H1 (cell line): Measurements from ENCODE around the gene AKR7A2. TPM values are rescaled to one million over a fixed set of nuclear protein-coding genes. Genes with fewer than 3 reads are reported as not detected.

Source experiments
- CTCF ChIA-PET: fragments of 300-600 bp; sonication (Branson Sonifier 250); formaldehyde crosslinking; loops from one replicate; lab custom pipeline; 2021; ENCODE audit not compliant: partially characterized antibody; lab: Charles Lee
- POLR2A ChIA-PET: fragments of 300-600 bp; sonication (Branson Sonifier 250); formaldehyde crosslinking; loops from one replicate; lab custom pipeline; 2021; ENCODE audit warnings: inconsistent platforms; ENCODE audit not compliant: partially characterized antibody; lab: Charles Lee
- DNase-seq, 2 experiments: peaks; one replicate each; pipeline versions ENCODE4 v3.0.0 to v3.0.0-alpha.2; 2010 to 2022; ENCODE audit warnings: low spot score in 2 of 2, low read depth in 1 of 2, mixed read lengths in 1 of 2
- FAIRE-seq: peaks from 2 replicates; lab custom pipeline; 2011; peaks lifted over from hg19 to GRCh38; lab: Jason Lieb, UNC
- H2AFZ ChIP-seq: 2 replicates; pipeline ENCODE4 v1.8.1; 2012; ENCODE audit warnings: low read length, inconsistent platforms
- H2AK5ac ChIP-seq: 2 replicates; pipeline ENCODE4 v1.6.1; 2013; ENCODE audit warnings: low read depth, low read length
- H2BK120ac ChIP-seq: replicated peaks from 2 replicates; pipeline ENCODE3; 2013; ENCODE audit warnings: low read depth, low read length, inconsistent platforms
- H2BK12ac ChIP-seq: 2 replicates; pipeline ENCODE4 v1.6.1; 2013; ENCODE audit warnings: low read depth, low read length
- H2BK15ac ChIP-seq: 2 replicates; pipeline ENCODE4 v1.6.1; 2013; ENCODE audit warnings: low read length
- H2BK20ac ChIP-seq: 2 replicates; pipeline ENCODE4 v1.6.1; 2013; ENCODE audit warnings: low read length
- H2BK5ac ChIP-seq: 2 replicates; pipeline ENCODE4 v1.6.1; 2013; ENCODE audit warnings: low read depth, low read length
- H3K14ac ChIP-seq: 2 replicates; pipeline ENCODE4 v1.6.1; 2013; ENCODE audit warnings: inconsistent platforms; ENCODE audit not compliant: insufficient read length
- H3K18ac ChIP-seq: 2 replicates; pipeline ENCODE4 v1.6.1; 2013; ENCODE audit warnings: low read length; ENCODE audit errors: extremely low read depth
- H3K23ac ChIP-seq: 2 replicates; pipeline ENCODE4 v1.6.1; 2013; ENCODE audit warnings: inconsistent platforms; ENCODE audit not compliant: insufficient read length
- H3K23me2 ChIP-seq: 2 replicates; pipeline ENCODE4 v1.6.1; 2013; ENCODE audit warnings: low read depth, low read length
- H3K27ac ChIP-seq: 2 replicates; pipeline ENCODE4 v1.6.1; 2011; ENCODE audit warnings: low read depth, low read length, inconsistent platforms
- H3K27me3 ChIP-seq, 4 experiments: replicated peaks in 1 of 4; 1 replicate in 1 of 4; 2 replicates in 3 of 4; pipeline versions ENCODE4 v1.6.1 to v1.8.1; 2011 to 2013; ENCODE audit warnings: low read length in 3 of 4, mild to moderate bottlenecking in 3 of 4, inconsistent platforms in 2 of 4, mixed read lengths in 2 of 4, moderate library complexity in 1 of 4; ENCODE audit not compliant: control insufficient read depth in 3 of 4, insufficient read depth in 3 of 4; ENCODE audit errors: extremely low read depth in 1 of 4
- H3K36me3 ChIP-seq, 4 experiments: 2 replicates each; pipeline versions ENCODE4 v1.6.1 to v1.8.1; 2011 to 2013; ENCODE audit warnings: mild to moderate bottlenecking in 4 of 4, low read length in 3 of 4, moderate library complexity in 2 of 4, control low read depth in 1 of 4, inconsistent platforms in 1 of 4; ENCODE audit not compliant: insufficient read depth in 4 of 4, control insufficient read depth in 2 of 4
- H3K4ac ChIP-seq: replicated peaks from 2 replicates; pipeline ENCODE3; 2013; ENCODE audit warnings: low read length, low read depth, mixed read lengths, inconsistent platforms; ENCODE audit not compliant: insufficient read length
- H3K4me1 ChIP-seq, 4 experiments: replicated peaks in 1 of 4; 1 replicate in 1 of 4; 2 replicates in 3 of 4; pipeline versions ENCODE4 v1.6.1 to v1.8.1; 2011 to 2013; ENCODE audit warnings: low read length in 3 of 4, inconsistent platforms in 2 of 4, mixed read lengths in 1 of 4; ENCODE audit not compliant: insufficient read depth in 4 of 4, control insufficient read depth in 3 of 4
- H3K4me2 ChIP-seq, 2 experiments: 2 replicates each; pipeline versions ENCODE4 v1.6.1 to v1.8.1; 2011 to 2013; ENCODE audit warnings: low read depth in 2 of 2, low read length in 2 of 2, control low read depth in 1 of 2, inconsistent platforms in 1 of 2, mild to moderate bottlenecking in 1 of 2; ENCODE audit not compliant: insufficient read depth in 1 of 2
- H3K4me3 ChIP-seq, 4 experiments: fragments of 200-600, 300-600 bp in 1 of 4; sonication (generic), shearing (Covaris generic), sonication (Bioruptor Twin) in 1 of 4; 2 replicates each; pipeline versions ENCODE4 v1.5.1 to v1.8.1; 2011 to 2016; ENCODE audit warnings: low read length in 4 of 4, low read depth in 3 of 4, control low read depth in 2 of 4, inconsistent platforms in 2 of 4, mild to moderate bottlenecking in 2 of 4, mixed read lengths in 1 of 4, moderate library complexity in 1 of 4; ENCODE audit not compliant: insufficient read depth in 2 of 4; ENCODE audit errors: extremely low read depth in 1 of 4
- H3K56ac ChIP-seq: replicated peaks from 2 replicates; pipeline ENCODE3; 2013; ENCODE audit warnings: low read depth, mild to moderate bottlenecking, mixed read lengths, low read length, inconsistent platforms; ENCODE audit not compliant: insufficient read length
- H3K79me1 ChIP-seq: 2 replicates; pipeline ENCODE4 v1.6.1; 2013; ENCODE audit warnings: low read depth, low read length, control low read depth
- H3K79me2 ChIP-seq, 2 experiments: 2 replicates each; pipeline versions ENCODE4 v1.6.1 to v1.8.1; 2012 to 2013; ENCODE audit warnings: low read length in 2 of 2, mild to moderate bottlenecking in 2 of 2, inconsistent platforms in 1 of 2; ENCODE audit not compliant: insufficient read depth in 2 of 2, control insufficient read depth in 1 of 2
- H3K9ac ChIP-seq, 4 experiments: replicated peaks in 1 of 4; 1 replicate in 1 of 4; 2 replicates in 3 of 4; pipeline versions ENCODE4 v1.6.1 to v1.8.1; 2011 to 2013; ENCODE audit warnings: low read depth in 3 of 4, low read length in 3 of 4, control low read depth in 2 of 4, mild to moderate bottlenecking in 2 of 4, moderate library complexity in 2 of 4, inconsistent platforms in 1 of 4; ENCODE audit errors: extremely low read depth in 1 of 4
- H3K9me3 ChIP-seq, 2 experiments: 2 replicates each; pipeline versions ENCODE4 v1.6.1 to v1.8.1; 2012 to 2013; ENCODE audit warnings: mild to moderate bottlenecking in 2 of 2, moderate library complexity in 2 of 2, control low read depth in 1 of 2, inconsistent platforms in 1 of 2, low read depth in 1 of 2, low read length in 1 of 2, mixed read lengths in 1 of 2; ENCODE audit not compliant: insufficient read depth in 2 of 2
- H4K20me1 ChIP-seq, 2 experiments: replicated peaks in 1 of 2; 2 replicates each; pipeline versions ENCODE3 to v1.8.1; 2011 to 2013; ENCODE audit warnings: inconsistent platforms in 2 of 2, low read length in 2 of 2, mild to moderate bottlenecking in 1 of 2; ENCODE audit not compliant: insufficient read depth in 2 of 2, control insufficient read depth in 1 of 2
- H4K5ac ChIP-seq: 2 replicates; pipeline ENCODE4 v1.6.1; 2013; ENCODE audit warnings: low read length, low read depth, mixed read lengths, inconsistent platforms; ENCODE audit not compliant: insufficient read length
- H4K8ac ChIP-seq: 2 replicates; pipeline ENCODE4 v1.8.0; 2013; ENCODE audit warnings: mild to moderate bottlenecking, moderate library complexity, low read length, inconsistent platforms; ENCODE audit not compliant: insufficient read depth; ENCODE audit errors: extremely low read depth
- H4K91ac ChIP-seq: replicated peaks from 2 replicates; pipeline ENCODE3; 2013; ENCODE audit warnings: low read length, mixed read lengths, inconsistent platforms; ENCODE audit not compliant: insufficient read length
- BRCA1 ChIP-seq: IDR thresholded peaks from 2 replicates; pipeline ENCODE4 v1.6.1; 2012; ENCODE audit warnings: low read depth, low read length, improper control_type of control experiment
- CTBP2 ChIP-seq: IDR thresholded peaks from 2 replicates; pipeline ENCODE4 v1.7.0; 2011; ENCODE audit warnings: borderline replicate concordance, mild to moderate bottlenecking, moderate library complexity, mixed read lengths, low read length; ENCODE audit not compliant: insufficient read depth, insufficient read length
- FOSL1 ChIP-seq: IDR thresholded peaks from 2 replicates; pipeline ENCODE4 v1.6.1; 2011; ENCODE audit warnings: mild to moderate bottlenecking, low read depth, low read length, moderate library complexity; ENCODE audit not compliant: insufficient read depth
- HDAC6 ChIP-seq: IDR thresholded peaks from one replicate; pipeline ENCODE4 v1.7.1; 2012; ENCODE audit warnings: low read depth, mild to moderate bottlenecking, inconsistent platforms, low read length, moderate library complexity
- KDM1A ChIP-seq: fragments of 200-600, 300-600 bp; sonication (generic); IDR thresholded peaks from 2 replicates; pipeline ENCODE4 v1.7.1; 2016; ENCODE audit warnings: mild to moderate bottlenecking, low read length, borderline replicate concordance
- RFX5 ChIP-seq: IDR thresholded peaks from 2 replicates; pipeline ENCODE4 v1.6.1; 2011; ENCODE audit warnings: low read depth, low read length, improper control_type of control experiment, borderline replicate concordance
- SP1 ChIP-seq: IDR thresholded peaks from 2 replicates; pipeline ENCODE4 v1.6.1; 2011; ENCODE audit warnings: low read depth, low read length
- SP2 ChIP-seq: IDR thresholded peaks from 2 replicates; pipeline ENCODE4 v1.6.1; 2012; ENCODE audit warnings: mild to moderate bottlenecking, low read length, inconsistent platforms
- SP4 ChIP-seq: IDR thresholded peaks from 2 replicates; pipeline ENCODE4 v1.6.1; 2012; ENCODE audit warnings: low read length, inconsistent platforms
- SUZ12 ChIP-seq: fragments of 200-600 bp; sonication (generic); IDR thresholded peaks from 2 replicates; pipeline ENCODE4 v1.6.1; 2012; ENCODE audit warnings: mild to moderate bottlenecking, inconsistent platforms, low read length, moderate library complexity, mixed read lengths
- TAF1 ChIP-seq: IDR thresholded peaks from 2 replicates; pipeline ENCODE4 v1.6.1; 2011; ENCODE audit warnings: mild to moderate bottlenecking, low read depth, low read length
- polyA plus RNA-seq, 7 experiments: library from polyadenylated mRNA; depleted of rRNA in 3 of 7; stranded (reverse) in 5 of 7; unstranded in 2 of 7; fragments of >200 nt in 5 of 7; fragments of 200-250 nt in 2 of 7; gene quantifications; 1 replicate in 5 of 7; 2 replicates in 1 of 7; 4 replicates in 1 of 7; pipeline versions ENCODE4 v1.2.1 to v1.2.3, GENCODE V29; 2011 to 2013; ENCODE audit warnings: missing spikeins in 2 of 7, mixed read lengths in 2 of 7
- total RNA-seq: library from RNA; stranded (reverse); fragmentation: NEBNext Ultra II Directional; extraction: Animal tissue kit (Norgen Biotek cat#: 25700); gene quantifications from 2 replicates; pipeline ENCODE4 v1.2.1, GENCODE V29; 2021
- TF ChIP-seq, protein P1 (sequence below): IDR thresholded peaks from 2 replicates; pipeline ENCODE4 v1.6.1; 2012; ENCODE audit warnings: inconsistent platforms

AKR7A2 gene
- total and polyA plus RNA-seq, 2 of the 8 experiments (the other 6 are each of a cell fraction or from before 2014, with no cell fraction given), result 32.0 to 48.3 TPM

DNA sequence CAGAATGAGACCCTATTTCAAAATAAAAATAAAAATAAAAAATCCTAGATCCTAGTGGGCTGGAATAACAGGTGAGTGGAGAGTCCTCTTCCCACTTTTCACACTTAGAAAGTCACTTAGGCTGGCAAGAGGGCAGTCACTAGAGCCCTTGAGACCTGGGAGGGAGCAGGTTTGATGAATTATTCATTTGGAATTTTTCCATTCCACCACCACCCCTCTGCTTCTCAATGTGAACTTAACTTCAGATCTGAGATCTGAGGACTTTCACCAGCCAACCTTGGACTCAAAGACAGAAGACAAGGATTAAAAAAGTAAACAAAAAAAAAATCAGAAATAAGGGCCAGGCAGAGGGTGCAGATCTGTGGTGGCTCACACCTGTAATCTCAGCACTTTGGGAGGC is 39.9 kb downstream of the AKR7A2 start:
- no peak overlapping the region for H2AK5ac ChIP-seq
- no peak overlapping the region for H4K5ac ChIP-seq
- peaks cover 0 to 3% (median 1%) of the 10 kb centered on the region in 4 experiments; a peak in 1 of 7 replicates for H3K27me3 ChIP-seq
- no peaks in the 10 kb centered on the region for H3K36me3 ChIP-seq
- H3K9ac ChIP-seq, result no peak overlapping the region
- no peaks in the 10 kb centered on the region for H3K23me2 ChIP-seq
- no peak overlapping the region for H4K91ac ChIP-seq
- H2BK15ac ChIP-seq, result no peak overlapping the region
- H2AFZ ChIP-seq, result no peak overlapping the region
- H3K4me3 ChIP-seq, result no peak overlapping the region
- no peaks in the 10 kb centered on the region for H3K4me1 ChIP-seq
- no peak overlapping the region for H4K8ac ChIP-seq
- DNase-seq (no peak), FAIRE-seq (no peak)
- no peak overlapping the region for H3K18ac ChIP-seq
- H3K9me3 ChIP-seq, result no peaks in the 10 kb centered on the region
- H3K4me2 ChIP-seq, result no peak overlapping the region
- no peaks in the 10 kb centered on the region for H4K20me1 ChIP-seq
- POLR2A ChIA-PET, result interaction anchor here (1.6 kb wide), 1 partner anchor 18 kb away, joined by 6 read pairs; no protein-coding TSS in a partner anchor
- H2BK120ac ChIP-seq, result no peak overlapping the region
- H3K79me1 ChIP-seq, result no peaks in the 10 kb centered on the region
- H3K79me2 ChIP-seq, result no peaks in the 10 kb centered on the region
- H3K56ac ChIP-seq, result no peak overlapping the region
- H2BK12ac ChIP-seq, result no peak overlapping the region
- H2BK5ac ChIP-seq, result no peak overlapping the region
- no peak overlapping the region for H3K27ac ChIP-seq
- H3K23ac ChIP-seq, result no peak overlapping the region
- H2BK20ac ChIP-seq, result no peak overlapping the region
- H3K14ac ChIP-seq, result no peak overlapping the region
- CTCF ChIA-PET, result interaction anchor here (0.6 to 0.7 kb wide), 2 partner anchors 216 to 294 kb away, joined by 3 to 6 read pairs; no protein-coding TSS in a partner anchor
- H3K4ac ChIP-seq, result no peak overlapping the region
- TF ChIP-seq, protein P1, sequence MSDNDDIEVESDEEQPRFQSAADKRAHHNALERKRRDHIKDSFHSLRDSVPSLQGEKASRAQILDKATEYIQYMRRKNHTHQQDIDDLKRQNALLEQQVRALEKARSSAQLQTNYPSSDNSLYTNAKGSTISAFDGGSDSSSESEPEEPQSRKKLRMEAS, result no peak
- TF ChIP-seq SP1 (no peak), BRCA1 (no peak), SUZ12 (no peak), TAF1 (no peak), KDM1A (no peak), SP2 (no peak), RFX5 (no peak), HDAC6 (no peak), CTBP2 (no peak), FOSL1 (no peak), SP4 (no peak)
